Measurements from ENCODE around the gene IER5.
A peak's percentile ranks its signal among the peaks of the same experiment; 100 is the strongest.
"Not testable (repeated sequence)": the region's sequence is repeated elsewhere in the genome, so short reads cannot be mapped to it uniquely, and the experiment has no call there.

The IER5 gene

DNA sequence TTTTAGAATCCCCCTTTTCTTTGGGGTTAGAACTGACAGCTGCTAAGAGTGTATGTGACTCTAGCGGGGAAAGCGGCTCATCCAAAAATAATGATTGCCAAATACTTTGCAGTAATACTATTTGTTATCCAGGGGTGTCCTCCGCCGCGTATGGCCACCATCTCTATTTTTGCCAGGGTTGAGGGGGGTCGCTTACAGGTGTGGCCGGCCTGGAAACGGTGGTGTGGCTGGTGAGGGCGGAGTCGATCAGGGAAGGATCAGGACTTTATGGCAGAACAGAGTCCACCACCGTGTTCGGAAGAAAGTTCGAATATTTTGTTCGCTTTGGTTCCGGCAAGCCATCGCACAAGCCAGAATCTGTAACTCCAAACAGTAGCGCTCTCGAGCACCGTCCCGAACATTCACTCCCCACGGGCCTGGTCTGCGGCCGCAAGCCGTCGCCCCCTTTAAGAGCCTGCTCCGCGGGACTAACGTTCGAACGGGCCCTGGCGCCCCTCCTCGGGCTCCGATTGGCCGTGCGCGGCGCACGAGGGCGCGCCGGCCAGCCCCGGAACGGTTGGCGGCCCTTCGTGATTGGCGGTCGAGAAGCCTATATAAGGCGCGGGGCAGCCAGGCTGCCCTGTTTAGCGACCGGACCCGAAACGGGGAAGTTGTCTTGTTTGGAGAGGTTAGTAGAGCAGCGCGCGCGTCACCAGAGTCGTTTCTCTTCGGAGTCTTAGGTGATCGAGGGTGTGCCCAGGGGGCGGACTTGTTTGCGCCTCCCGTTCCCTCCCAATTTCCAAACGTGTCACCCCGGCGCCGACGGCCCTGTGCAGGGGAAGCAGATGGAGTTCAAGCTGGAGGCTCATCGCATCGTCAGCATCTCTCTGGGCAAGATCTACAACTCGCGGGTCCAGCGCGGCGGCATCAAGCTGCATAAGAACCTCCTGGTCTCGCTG lies at the start of gene IER5:
Gene IER5, plus strand, starts transcription at position 622 of the 938 bp plus-strand sequence. Its CDS starts 203 bp downstream, at position 825.
- H3K27ac ChIP-seq: peak within 1 kb of the TSS; percentile 93
- H3K9me3 ChIP-seq: no peaks in the 10 kb centered on the region
- H3K36me3 ChIP-seq: no peaks in the 10 kb centered on the region
- no peaks in the 10 kb centered on the region for H3K27me3 ChIP-seq
- peak within 1 kb of the TSS; percentile 69 to 97 for H3K4me3 ChIP-seq (ENCODE audit: low read depth in 1 of 2, low read length in 1 of 2)
- TF ChIP-seq, protein P1, sequence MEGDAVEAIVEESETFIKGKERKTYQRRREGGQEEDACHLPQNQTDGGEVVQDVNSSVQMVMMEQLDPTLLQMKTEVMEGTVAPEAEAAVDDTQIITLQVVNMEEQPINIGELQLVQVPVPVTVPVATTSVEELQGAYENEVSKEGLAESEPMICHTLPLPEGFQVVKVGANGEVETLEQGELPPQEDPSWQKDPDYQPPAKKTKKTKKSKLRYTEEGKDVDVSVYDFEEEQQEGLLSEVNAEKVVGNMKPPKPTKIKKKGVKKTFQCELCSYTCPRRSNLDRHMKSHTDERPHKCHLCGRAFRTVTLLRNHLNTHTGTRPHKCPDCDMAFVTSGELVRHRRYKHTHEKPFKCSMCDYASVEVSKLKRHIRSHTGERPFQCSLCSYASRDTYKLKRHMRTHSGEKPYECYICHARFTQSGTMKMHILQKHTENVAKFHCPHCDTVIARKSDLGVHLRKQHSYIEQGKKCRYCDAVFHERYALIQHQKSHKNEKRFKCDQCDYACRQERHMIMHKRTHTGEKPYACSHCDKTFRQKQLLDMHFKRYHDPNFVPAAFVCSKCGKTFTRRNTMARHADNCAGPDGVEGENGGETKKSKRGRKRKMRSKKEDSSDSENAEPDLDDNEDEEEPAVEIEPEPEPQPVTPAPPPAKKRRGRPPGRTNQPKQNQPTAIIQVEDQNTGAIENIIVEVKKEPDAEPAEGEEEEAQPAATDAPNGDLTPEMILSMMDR (IDR thresholded peaks at IDR 0.05): peak; percentile 22
- peaks cover 33 to 35% of the 10 kb centered on the region in 2 experiments for H3K4me1 ChIP-seq (ENCODE audit: control insufficient read depth in 1 of 2, insufficient read depth in 1 of 2, low read depth in 1 of 2, low read length in 1 of 2)

DNA sequence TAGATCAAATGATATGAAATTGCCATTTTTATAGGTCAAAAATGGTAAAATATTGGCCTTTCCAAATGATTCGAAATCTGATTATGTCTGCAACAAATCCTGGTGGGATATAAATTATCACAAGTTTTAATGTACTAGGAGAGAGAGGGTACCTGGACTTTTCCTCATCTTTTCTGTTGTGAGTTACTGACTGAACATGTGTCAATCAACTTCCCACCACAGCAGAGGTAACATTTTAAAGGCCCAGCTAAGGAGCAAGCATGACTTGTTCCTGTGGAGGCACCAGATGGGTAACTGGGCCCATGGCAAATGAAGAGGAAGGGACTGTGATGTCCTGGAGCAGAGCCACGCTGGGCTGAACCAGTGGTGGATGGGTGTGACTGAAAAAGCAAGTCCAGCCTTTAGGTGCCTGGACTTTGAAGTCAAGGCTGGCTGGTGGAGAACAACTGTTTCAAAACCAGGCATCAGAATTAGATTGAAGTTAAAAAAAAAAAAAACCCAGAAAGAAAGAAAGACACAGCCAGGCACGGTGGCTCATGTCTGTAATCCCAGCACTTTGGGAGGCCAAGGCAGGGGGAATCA lies 48.1 kb upstream of the IER5 start:
- TF ChIP-seq, protein P1 (IDR thresholded peaks at IDR 0.05): no peak
- Histone ChIP-seq H3K36me3 (peaks cover 6% of the 10 kb centered on the region), H3K4me3 (ENCODE audit: low read depth in 1 of 2, low read length in 1 of 2) (no peak overlapping the region), H3K27me3 (no peaks in the 10 kb centered on the region), H3K27ac (no peak overlapping the region), H3K9me3 (no peaks in the 10 kb centered on the region), H3K4me1 (ENCODE audit: control insufficient read depth in 1 of 2, insufficient read depth in 1 of 2, low read depth in 1 of 2, low read length in 1 of 2) (peaks cover 52% of the 10 kb centered on the region in 2 experiments)

DNA sequence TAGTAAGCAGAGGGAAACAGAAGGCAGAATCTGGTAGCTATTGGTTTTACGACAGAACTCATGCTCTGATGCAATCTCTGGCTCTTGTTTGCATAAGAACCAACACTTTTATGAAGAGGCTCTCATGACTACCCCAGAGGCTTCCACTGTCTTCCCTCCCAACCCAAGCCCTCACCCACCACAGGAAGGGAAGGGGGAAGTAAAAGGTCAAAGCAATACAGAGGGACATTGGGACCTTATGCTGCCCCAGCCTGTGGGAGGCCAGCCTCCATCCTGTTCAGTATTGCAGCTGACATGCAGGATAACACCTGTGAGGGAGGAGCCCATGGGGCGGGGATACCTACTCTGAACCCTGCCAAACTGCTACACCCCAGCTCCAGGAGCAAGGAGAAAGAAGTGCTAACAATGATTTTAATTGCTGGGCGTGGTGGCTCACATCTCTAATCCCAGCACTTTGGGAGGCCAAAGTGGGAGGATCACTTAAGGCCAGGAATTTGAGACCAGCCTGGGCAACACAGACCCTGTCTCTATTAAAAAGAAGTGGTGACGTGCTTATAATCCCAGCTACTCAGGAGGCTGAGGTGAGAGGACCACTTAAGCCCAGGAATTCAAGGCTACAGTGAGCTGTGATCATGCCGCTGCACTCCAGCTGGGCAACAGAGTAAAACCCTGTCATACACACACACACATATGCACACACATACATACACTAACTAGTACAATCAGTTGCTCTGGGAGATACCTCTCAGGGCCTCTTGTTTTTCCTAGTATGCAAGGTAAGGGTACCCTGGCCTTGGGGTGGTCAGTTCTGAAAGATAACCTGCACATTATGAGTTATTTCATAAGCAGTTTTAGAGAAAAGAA lies 45.2 kb upstream of the IER5 start:
- peak overlapping the region; percentile 51 for H3K27ac ChIP-seq
- TF ChIP-seq, protein P1 (IDR thresholded peaks at IDR 0.05): no peak
- peaks cover 28% of the 10 kb centered on the region for H3K36me3 ChIP-seq
- no peaks in the 10 kb centered on the region for H3K27me3 ChIP-seq
- H3K4me3 ChIP-seq (ENCODE audit: low read depth in 1 of 2, low read length in 1 of 2): no peak overlapping the region
- H3K4me1 ChIP-seq (ENCODE audit: control insufficient read depth in 1 of 2, insufficient read depth in 1 of 2, low read depth in 1 of 2, low read length in 1 of 2): peaks cover 24 to 25% of the 10 kb centered on the region in 2 experiments
- no peaks in the 10 kb centered on the region for H3K9me3 ChIP-seq

DNA sequence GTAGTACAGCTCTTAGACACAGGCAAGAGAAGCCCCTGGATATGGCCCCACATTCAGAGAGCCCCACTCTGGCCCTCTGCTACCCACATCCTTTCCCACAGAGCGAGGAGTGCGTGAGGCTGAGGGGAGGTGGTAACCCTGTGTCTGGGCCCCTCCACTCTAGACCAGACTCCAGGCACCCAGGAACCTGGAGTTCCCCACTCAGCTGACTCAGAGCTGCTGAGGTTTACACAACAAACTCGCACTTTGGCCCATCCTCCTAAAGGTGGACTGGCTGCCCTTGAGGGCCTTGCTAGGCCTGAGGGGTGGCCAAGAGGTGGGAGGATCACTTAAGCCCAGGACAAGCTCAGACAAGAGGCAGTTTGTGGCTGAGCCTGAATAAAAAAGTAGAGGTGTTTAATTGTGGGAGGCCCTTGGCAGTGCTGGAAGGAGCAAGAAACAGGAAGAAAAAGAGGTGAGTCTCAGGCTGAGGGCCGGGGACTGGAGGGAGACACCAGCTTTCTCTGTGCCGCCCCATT lies 44.0 kb upstream of the IER5 start:
- Histone ChIP-seq H3K27me3 (no peaks in the 10 kb centered on the region), H3K27ac (peak overlapping the region; percentile 77), H3K4me3 (ENCODE audit: low read depth in 1 of 2, low read length in 1 of 2) (no peak overlapping the region), H3K9me3 (no peaks in the 10 kb centered on the region), H3K4me1 (ENCODE audit: control insufficient read depth in 1 of 2, insufficient read depth in 1 of 2, low read depth in 1 of 2, low read length in 1 of 2) (peaks cover 23% of the 10 kb centered on the region in 2 experiments), H3K36me3 (peaks cover 31% of the 10 kb centered on the region)
- TF ChIP-seq, protein P1 (IDR thresholded peaks at IDR 0.05): no peak

DNA sequence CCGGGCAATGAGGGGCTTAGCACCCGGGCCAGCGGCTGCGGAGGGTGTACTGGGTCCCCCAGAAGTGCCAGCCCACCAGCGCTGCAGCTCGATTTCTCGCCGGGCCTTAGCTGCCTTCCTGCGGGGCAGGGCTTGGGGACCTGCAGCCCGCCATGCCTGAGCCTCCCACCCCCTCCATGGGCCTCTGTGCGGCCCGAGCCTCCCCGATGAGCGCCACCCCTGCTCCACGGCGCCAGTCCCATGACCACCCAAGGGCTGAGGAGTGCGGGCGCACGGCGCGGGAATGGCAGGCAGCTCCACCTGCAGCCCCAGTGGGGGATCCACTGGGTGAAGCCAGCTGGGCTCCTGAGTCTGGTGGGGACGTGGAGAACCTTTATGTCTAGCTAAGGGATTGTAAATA lies 42.6 kb upstream of the IER5 start:
- not testable (repeated sequence) for H3K9me3 ChIP-seq; H3K4me3 ChIP-seq (ENCODE audit: low read depth in 1 of 2, low read length in 1 of 2); H3K27ac ChIP-seq; H3K27me3 ChIP-seq
- Histone ChIP-seq H3K36me3 (peaks cover 44% of the 10 kb centered on the region), H3K4me1 (ENCODE audit: control insufficient read depth in 1 of 2, insufficient read depth in 1 of 2, low read depth in 1 of 2, low read length in 1 of 2) (peaks cover 23% of the 10 kb centered on the region in 2 experiments)

Measured in neutrophil (primary cell).